GM18909 (cell line): Measurements from ENCODE around the gene CDK5R1.
"Not testable (repeated sequence)": the region's sequence is repeated elsewhere in the genome, so short reads cannot be mapped to it uniquely, and the experiment has no call there.

Source experiments
- ATAC-seq: cut with Tn5 transposase; IDR thresholded peaks from one replicate; pipeline ENCODE4 v1.9.1; 2021; ENCODE audit warnings: mild to moderate bottlenecking; ENCODE audit not compliant: unreplicated experiment, poor library complexity

The CDK5R1 gene

GRCh38 chr17:32486701-32487472 lies at the start of gene CDK5R1:
Gene CDK5R1 (plus strand): TSS chr17:32486993. CDS start chr17:32487621, 628 bp downstream.
- ATAC-seq, result peak; percentile 45

GRCh38 chr17:32440722-32441121 lies 46.1 kb upstream of the CDK5R1 start:
- ATAC-seq, result no peak

- ATAC-seq, result no peak
These were observed 44.9 kb upstream of the CDK5R1 start for GRCh38 chr17:32441886-32442285.

- peak; percentile 1 for ATAC-seq
These were observed 42.9 kb upstream of the CDK5R1 start for GRCh38 chr17:32443827-32444300.

GRCh38 chr17:32444301-32445073 lies 42.3 kb upstream of the CDK5R1 start, which contains the start of gene PSMD11:
Gene PSMD11 (plus strand): TSS chr17:32444510. CDS start chr17:32444524, 14 bp downstream.
- ATAC-seq, result peak; percentile 93

- peak; percentile 19 for ATAC-seq
These were observed 41.7 kb upstream of the CDK5R1 start for GRCh38 chr17:32445074-32445415.

- ATAC-seq, result no peak
These were observed 41.3 kb upstream of the CDK5R1 start for GRCh38 chr17:32445497-32445896.

DNA sequence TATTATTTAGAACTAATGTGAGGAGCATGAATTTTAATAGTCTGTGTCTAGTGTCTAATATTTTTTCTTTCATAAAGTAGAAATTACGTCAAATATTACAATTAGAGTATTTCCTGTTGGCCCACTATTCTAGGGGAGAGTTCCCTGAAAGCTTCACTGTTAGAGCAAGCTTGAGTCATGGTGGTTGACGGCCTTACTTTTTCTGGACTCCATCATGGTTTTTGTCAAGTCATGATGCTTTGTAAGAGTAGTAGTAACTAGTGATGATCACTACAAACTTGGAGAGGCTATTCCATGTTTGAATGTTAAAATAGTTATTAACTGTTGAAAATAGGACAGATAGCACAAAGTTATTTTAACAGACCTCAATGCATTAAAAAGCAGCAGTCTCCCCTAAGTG lies 40.8 kb upstream of the CDK5R1 start:
- no peak for ATAC-seq

- ATAC-seq, result no peak
These were observed 39.8 kb upstream of the CDK5R1 start for GRCh38 chr17:32446949-32447348.

- no peak for ATAC-seq
These were observed 36.8 kb upstream of the CDK5R1 start for GRCh38 chr17:32449963-32450362.

GRCh38 chr17:32450379-32450778 lies 36.4 kb upstream of the CDK5R1 start:
- not testable (repeated sequence) for ATAC-seq

DNA sequence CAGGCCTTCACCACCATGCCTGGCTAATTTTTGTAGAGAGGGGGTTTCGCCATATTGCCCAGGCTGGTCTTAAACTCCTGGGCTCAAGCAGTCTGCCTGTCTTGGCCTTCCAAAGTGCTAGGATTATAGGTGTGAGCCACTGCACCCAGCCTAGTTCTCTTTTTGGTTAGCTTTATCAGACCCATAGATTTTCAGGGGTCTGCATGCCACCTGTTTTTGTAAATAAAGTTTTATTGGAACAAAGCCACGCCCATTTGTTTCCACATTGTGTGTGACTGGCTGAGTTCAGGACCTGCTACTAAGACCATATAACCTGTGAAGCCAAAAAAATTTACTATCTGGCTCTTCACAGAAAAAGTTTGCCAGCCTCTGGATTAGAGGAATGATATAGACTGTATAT lies 34.9 kb upstream of the CDK5R1 start:
- ATAC-seq, result no peak

DNA sequence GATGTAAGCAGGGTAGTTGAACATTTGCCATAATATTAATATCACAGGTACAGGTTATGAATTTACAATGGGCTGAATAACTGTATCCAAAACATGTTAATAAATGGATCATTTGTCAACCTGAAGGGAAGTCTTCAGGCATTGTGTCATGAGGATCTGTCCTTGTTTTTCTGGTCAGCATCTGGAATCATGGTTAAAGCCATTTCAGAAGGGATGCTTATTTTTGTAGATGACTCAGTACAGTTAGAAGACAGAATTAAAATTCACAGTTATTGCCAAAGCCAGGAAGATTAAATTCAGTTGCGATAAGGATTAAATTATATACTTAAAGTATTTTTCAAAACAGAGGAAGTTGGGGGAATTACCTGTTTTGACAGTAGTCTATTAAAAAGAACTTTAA lies 34.5 kb upstream of the CDK5R1 start:
- no peak for ATAC-seq

GRCh38 chr17:32453370-32453769 lies 33.4 kb upstream of the CDK5R1 start:
- no peak for ATAC-seq

DNA sequence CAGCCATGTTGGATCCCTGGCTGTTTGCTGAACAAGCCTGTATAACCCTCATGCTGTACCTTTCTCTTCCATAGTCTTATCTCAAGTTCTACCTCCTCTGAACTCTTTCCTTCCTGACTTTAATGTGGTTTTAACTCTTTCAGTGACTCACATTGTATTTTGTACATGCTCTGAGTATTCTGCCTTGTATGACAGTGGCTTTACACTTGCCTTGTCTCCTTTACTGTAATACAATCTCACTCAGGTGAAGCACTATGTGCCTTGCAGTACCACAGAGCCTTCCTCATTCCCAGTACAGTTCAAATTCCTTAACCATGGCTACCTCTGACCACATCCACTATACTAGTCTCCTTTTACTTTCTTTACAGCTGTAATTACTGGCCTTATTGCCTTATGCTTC lies 28.4 kb upstream of the CDK5R1 start:
- ATAC-seq, result no peak

DNA sequence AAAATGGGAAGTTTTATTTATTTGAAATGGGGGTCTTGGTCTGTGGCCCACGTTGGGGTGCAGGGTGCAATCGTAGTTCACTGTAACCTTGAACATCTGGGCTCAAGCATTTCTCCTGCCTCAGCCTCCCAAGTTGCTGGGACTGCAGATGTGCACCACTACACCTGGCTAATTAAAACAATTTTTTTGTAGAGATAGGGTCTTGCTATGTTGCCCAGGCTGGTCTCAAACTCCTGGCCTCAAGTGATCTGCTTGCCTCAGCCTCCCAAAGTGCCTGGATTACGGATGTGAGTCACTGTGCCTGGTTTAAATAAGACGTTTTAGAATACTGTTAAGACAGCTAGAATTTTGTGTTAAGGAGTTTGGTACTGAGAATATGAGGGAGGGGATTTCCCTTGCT lies 26.7 kb upstream of the CDK5R1 start:
- ATAC-seq, result no peak

DNA sequence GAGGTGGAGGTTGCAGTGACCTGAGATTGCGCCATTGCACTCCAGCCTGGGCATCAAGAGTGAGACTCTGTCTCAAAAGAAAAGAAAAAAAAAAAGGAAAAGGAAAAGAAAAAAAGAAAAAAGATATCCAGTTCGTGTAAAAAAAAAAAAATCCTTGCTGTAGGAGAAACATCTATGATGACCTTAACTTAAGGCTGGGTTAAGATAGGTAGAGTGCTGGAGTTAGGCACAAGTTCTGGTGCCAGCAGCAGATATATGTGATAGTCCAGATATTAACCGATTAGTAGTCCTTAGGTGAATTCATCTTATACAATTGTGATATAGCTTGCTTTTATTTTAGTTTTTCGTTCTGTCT lies 25.3 kb upstream of the CDK5R1 start:
- no peak for ATAC-seq

DNA sequence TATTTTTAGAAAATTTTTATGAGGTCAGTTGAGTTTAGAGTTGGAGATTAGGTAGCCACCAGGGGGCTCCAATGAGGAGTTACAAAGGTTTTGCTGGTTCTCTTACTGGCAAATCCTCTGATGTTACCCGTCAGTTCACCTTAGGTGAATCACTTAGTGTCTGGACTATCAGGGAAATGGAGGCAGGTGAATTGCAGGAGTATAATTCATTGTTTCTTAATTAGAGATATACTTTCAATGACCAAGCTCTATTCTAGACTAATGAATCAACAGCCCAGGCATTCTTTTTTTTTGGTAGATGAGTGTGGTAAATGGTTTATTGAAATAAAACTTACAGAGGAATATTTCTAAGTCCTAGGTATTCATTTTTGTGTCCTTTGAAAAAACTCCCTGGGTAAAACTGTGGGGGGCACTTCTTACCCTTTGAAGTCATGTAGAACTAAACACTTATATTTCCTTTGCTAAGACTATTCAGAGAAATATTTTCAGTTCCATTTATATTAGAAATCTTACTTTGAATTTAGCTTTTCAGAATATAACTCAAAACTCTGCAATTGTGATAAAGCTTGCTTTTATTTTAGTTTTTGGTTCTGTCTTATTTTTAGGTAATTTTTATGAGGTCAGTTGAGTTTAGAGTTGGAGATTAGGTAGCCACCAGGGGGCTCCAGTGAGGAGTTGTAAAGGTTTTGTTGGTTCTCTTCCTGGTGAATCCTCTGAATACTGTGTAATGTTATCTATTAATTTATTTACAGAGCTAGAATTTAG lies 24.8 kb upstream of the CDK5R1 start:
- no peak for ATAC-seq

DNA sequence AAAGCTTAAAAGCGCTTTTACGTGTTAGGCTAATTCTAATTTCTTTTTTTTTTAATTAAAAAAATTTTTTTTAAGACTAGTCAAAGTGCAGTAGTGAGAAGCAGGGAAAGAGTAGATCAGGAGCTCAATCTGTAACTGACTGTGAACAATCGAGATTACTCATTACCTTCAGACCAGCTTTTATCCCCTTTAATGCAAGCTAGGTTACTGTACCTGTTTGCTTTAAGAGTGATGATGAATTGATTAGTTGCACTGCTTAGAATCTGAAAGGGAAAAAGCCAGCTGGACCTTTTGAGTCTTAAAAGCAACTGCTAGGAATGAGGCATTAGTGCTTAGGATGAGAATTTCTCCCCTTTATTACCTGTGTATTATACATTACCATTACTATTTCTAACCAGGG lies 23.5 kb upstream of the CDK5R1 start:
- ATAC-seq, result no peak

DNA sequence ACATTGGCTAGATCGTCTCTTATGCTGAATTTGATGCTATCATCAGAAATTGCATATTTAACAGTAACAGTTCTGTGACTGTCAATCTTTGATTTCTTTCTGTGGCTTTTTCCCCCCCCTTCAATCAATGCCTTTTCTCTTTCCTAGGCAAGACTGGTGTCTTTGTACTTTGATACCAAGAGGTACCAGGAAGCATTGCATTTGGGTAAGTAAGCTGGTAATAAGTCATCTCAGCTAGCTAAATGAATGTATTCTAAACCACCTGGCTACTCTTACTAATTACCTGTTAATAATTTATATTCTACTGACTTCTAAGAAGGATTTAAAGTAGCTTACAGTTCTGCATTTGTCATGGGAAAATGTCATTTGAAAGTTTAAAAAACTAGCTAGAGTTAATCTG lies 22.4 kb upstream of the CDK5R1 start:
- ATAC-seq, result no peak

DNA sequence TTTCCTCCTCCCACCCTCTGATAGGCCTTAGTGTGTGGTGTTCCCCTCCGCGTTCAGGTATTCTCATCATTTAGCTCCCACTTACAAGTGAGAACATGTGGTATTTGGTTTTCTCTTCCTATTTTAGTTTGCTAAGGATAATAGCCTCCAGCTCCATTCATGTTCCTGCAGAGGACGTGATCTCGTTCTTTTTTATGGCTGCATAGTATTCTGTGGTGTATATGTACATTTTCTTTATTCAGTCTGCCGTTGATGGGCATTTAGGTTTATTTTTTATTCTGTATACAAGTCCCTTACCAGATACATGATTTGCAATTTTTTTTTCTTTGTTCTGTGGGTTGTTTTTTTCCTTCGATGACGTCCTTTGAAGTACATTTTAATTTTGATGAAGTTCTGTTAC lies 18.8 kb upstream of the CDK5R1 start:
- ATAC-seq, result no peak
